ENCODE data around the gene SERPINA3.

DNA sequence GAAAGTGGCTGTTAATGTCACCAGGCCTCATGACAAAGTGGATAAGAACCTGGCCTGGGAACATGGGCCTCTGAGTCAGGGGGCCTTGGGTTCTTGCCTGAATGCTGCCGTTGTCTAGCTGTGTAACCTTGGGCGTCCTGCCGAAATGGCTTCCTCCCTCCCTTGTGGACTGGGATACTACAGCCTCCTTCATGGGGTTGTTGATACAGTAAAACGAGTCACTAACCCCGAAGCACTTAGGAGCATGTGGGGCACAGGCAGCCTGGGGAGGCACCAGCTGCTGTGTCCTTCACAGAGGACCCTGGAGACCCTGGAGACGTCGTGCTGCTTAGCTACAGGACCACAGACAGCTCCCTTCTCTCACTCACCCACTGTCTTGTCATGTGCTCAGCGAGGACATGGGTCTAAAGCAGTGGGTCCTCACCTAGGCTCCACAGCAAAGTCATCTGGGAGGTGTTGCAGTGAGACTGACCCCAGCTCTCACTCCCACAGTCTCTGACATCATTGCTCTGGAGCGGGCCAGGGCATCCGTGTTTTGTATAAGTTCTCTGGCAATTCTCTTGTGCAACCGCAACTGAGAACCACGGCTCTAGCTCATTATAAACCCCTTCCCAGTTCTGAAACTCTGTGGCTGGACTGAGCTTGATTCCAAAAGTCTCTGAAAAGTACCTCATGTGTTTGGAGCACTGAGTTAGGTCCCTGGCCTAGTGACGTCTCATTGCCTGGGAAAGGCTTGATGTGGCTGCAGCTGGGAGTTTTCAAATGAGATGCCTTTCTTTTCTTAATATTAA is 42.1 kb downstream of the SERPINA3 start:
- TF ChIP-seq, protein P1, sequence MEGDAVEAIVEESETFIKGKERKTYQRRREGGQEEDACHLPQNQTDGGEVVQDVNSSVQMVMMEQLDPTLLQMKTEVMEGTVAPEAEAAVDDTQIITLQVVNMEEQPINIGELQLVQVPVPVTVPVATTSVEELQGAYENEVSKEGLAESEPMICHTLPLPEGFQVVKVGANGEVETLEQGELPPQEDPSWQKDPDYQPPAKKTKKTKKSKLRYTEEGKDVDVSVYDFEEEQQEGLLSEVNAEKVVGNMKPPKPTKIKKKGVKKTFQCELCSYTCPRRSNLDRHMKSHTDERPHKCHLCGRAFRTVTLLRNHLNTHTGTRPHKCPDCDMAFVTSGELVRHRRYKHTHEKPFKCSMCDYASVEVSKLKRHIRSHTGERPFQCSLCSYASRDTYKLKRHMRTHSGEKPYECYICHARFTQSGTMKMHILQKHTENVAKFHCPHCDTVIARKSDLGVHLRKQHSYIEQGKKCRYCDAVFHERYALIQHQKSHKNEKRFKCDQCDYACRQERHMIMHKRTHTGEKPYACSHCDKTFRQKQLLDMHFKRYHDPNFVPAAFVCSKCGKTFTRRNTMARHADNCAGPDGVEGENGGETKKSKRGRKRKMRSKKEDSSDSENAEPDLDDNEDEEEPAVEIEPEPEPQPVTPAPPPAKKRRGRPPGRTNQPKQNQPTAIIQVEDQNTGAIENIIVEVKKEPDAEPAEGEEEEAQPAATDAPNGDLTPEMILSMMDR (IDR thresholded peaks at IDR 0.05; ENCODE audit: low read depth, low read length, poor library complexity, severe bottlenecking): no peak
- no peak for TF ChIP-seq EZH2phosphoT487 (IDR thresholded peaks at IDR 0.05; ENCODE audit: borderline replicate concordance, low read length)

All from DOHH2 (cell line).